Measurements from ENCODE around the gene LBR.

Gene LBR

DNA sequence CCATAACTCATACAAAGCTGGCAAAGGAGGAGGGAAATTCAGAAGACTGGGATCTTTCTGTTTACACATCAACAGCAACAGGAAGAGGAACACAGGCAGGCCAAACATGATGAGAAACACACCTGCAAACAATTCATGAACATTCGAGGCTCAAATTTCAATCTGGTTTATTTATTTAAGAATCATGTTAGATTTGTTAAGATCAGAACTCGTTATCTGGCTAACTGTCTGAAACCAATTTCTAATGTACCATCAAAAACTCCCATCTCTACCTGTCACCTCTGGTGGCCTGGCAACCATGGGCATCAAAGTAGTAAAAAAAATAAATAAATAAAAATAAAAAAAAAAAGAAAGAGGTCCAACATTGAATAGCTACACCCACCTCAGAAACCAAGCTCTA is 9.8 kb downstream of the LBR start:
- no peaks in the 10 kb centered on the region for H3K9me3 ChIP-seq (ENCODE audit: control insufficient read depth, low read length)
- no peaks in the 10 kb centered on the region for H3K4me1 ChIP-seq (ENCODE audit: control insufficient read depth, insufficient read depth, low read length)
- WGBS, 2 experiments, result 83 to 95% methylated on average over 1 to 2 of the region's 2 CpGs
- peaks cover 28% of the 10 kb centered on the region for H3K36me3 ChIP-seq (ENCODE audit: control insufficient read depth, insufficient read depth, low read length)
- no peak overlapping the region for H3K4me3 ChIP-seq (ENCODE audit: insufficient read depth, low read depth, low read length)
- H3K27ac ChIP-seq (ENCODE audit: insufficient read depth, low read depth, low read length, poor library complexity, severe bottlenecking), result no peak overlapping the region
- no peaks in the 10 kb centered on the region for H3K27me3 ChIP-seq (ENCODE audit: control insufficient read depth, insufficient read depth, low read length, poor library complexity, severe bottlenecking)

DNA sequence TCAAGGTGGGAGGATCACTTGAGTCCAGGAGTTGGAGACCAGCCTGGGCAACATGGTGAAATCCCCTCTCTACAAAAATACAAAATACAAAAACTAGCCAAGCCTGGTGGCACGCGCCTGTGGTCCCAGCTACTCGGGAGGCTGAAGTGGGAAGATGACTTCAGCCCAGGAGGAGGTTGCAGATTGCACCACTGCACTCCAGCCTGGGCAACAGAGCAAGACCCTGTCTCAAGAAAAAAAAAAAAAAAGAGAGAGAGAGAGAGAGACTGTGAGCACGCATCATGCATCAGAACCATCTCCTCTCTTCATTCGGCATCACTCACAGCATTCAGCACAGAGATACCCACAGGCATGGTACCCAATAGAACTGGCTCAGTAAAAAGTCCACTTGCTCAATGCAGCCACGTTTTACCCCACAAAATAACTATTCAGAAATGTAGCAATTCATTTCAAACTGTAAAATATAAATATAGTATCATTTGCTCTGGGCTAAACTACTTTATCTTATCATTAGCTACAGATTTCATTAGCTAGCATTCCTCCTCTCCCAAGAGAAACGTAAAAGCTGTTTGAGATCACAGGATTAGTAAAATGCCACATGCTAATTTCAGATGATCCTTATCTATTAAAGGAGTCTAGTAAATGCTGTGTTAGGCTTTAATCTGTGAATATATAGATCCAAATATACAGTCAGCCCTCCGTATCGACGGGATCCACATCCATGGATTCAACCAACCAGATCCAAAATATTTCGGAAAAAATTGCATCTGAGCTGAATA is 11.7 kb downstream of the LBR start:
- H3K4me1 ChIP-seq (ENCODE audit: control insufficient read depth, insufficient read depth, low read length), result no peaks in the 10 kb centered on the region
- H3K36me3 ChIP-seq (ENCODE audit: control insufficient read depth, insufficient read depth, low read length), result peaks cover 36% of the 10 kb centered on the region
- H3K27ac ChIP-seq (ENCODE audit: insufficient read depth, low read depth, low read length, poor library complexity, severe bottlenecking), result no peak overlapping the region
- no peaks in the 10 kb centered on the region for H3K27me3 ChIP-seq (ENCODE audit: control insufficient read depth, insufficient read depth, low read length, poor library complexity, severe bottlenecking)
- H3K4me3 ChIP-seq (ENCODE audit: insufficient read depth, low read depth, low read length), result no peak overlapping the region
- no peaks in the 10 kb centered on the region for H3K9me3 ChIP-seq (ENCODE audit: control insufficient read depth, low read length)
- 92 to 93% methylated on average over 9 to 11 of the region's 11 CpGs for WGBS, 2 experiments

DNA sequence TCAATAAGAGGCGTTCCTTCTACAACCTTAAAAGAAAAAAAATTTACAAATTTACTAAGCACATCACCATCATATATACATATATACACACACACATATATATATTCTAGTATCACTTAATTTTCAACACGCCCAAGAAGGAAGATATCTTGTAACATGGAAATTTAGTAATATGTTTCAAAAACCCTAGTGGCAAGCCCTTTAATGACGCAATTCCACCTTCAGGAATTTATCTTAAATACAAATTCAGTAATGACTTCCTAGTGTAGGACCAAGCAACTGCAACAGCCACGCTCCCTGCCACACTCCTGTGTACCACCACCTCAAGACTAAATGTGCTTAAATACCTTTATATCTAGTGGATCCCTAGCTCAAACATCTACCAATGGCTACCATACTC is 12.5 kb downstream of the LBR start:
- Histone ChIP-seq H3K36me3 (ENCODE audit: control insufficient read depth, insufficient read depth, low read length) (peaks cover 35% of the 10 kb centered on the region), H3K4me1 (ENCODE audit: control insufficient read depth, insufficient read depth, low read length) (no peaks in the 10 kb centered on the region), H3K27ac (ENCODE audit: insufficient read depth, low read depth, low read length, poor library complexity, severe bottlenecking) (no peak overlapping the region), H3K9me3 (ENCODE audit: control insufficient read depth, low read length) (no peaks in the 10 kb centered on the region), H3K27me3 (ENCODE audit: control insufficient read depth, insufficient read depth, low read length, poor library complexity, severe bottlenecking) (no peaks in the 10 kb centered on the region), H3K4me3 (ENCODE audit: insufficient read depth, low read depth, low read length) (no peak overlapping the region)
- 89 to 92% methylated on average over 3 to 4 of the region's 4 CpGs for WGBS, 2 experiments

DNA sequence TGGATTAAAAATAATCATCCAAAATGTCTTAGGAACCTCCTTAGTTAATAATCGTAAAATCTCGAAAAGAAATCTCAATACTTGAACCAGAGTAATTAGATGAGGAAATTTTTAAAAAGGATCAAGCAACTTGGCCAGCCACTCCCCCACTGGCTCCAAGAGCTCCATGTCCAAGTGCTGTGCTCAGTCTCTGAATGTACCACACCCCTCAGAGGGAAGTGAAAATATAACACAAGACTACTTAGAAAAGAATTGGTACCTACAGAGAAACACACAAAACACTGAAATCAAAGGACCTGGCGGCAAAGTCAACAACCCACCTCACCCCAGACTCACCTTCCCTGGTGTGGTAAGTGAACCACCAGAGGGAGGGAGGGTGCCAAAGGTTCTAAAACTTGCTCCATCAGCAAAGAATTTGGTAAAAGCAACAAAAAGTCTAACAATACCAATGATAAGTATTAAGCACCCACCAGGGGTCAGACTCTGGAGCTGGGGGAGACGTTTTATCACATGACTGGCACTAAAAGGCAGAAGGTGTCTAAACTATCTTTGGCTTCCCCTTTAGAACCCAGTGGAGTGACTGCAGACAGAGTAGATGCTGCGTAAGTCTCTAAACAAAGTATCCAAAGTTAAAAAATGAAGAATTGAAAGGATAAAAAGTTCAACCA is 14.0 kb downstream of the LBR start:
- no peaks in the 10 kb centered on the region for H3K4me1 ChIP-seq (ENCODE audit: control insufficient read depth, insufficient read depth, low read length)
- H3K27me3 ChIP-seq (ENCODE audit: control insufficient read depth, insufficient read depth, low read length, poor library complexity, severe bottlenecking), result no peaks in the 10 kb centered on the region
- H3K27ac ChIP-seq (ENCODE audit: insufficient read depth, low read depth, low read length, poor library complexity, severe bottlenecking), result no peak overlapping the region
- H3K36me3 ChIP-seq (ENCODE audit: control insufficient read depth, insufficient read depth, low read length), result peaks cover 22% of the 10 kb centered on the region
- 94 to 98% methylated on average over 4 to 5 of the region's 5 CpGs for WGBS, 2 experiments
- H3K4me3 ChIP-seq (ENCODE audit: insufficient read depth, low read depth, low read length), result no peak overlapping the region
- H3K9me3 ChIP-seq (ENCODE audit: control insufficient read depth, low read length), result no peaks in the 10 kb centered on the region

DNA sequence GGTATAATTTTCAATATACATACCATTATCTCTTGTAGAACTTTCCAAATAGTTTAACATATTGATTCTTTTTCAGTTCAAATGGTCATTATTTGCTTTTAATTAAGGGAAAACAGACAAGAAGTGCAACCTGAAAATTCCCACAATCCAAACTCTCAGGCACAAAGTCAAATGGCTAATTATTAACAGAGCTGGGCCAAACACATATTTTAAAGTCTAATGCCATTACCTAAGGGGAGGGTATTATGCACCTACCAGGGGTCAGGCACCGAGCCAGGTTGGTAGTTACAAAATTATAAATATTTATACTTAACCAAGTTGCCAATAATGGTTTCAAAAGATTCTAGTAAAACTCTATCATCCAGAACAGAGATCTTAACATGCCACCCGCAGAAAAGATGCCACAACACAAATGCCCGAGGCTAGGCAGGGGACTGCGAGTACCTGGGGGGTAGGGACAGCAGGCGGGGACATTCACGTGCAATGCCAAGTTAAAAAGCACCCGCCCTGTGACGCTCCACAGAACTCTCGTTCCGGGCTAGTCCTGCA is 15.0 kb downstream of the LBR start:
- Histone ChIP-seq H3K4me3 (ENCODE audit: insufficient read depth, low read depth, low read length) (no peak overlapping the region), H3K36me3 (ENCODE audit: control insufficient read depth, insufficient read depth, low read length) (peaks cover 17% of the 10 kb centered on the region), H3K4me1 (ENCODE audit: control insufficient read depth, insufficient read depth, low read length) (no peaks in the 10 kb centered on the region), H3K27ac (ENCODE audit: insufficient read depth, low read depth, low read length, poor library complexity, severe bottlenecking) (no peak overlapping the region), H3K9me3 (ENCODE audit: control insufficient read depth, low read length) (no peaks in the 10 kb centered on the region), H3K27me3 (ENCODE audit: control insufficient read depth, insufficient read depth, low read length, poor library complexity, severe bottlenecking) (no peaks in the 10 kb centered on the region)
- whole genome bisulfite sequencing, 2 experiments, result 94 to 97% methylated on average over 9 of the region's 10 CpGs

DNA sequence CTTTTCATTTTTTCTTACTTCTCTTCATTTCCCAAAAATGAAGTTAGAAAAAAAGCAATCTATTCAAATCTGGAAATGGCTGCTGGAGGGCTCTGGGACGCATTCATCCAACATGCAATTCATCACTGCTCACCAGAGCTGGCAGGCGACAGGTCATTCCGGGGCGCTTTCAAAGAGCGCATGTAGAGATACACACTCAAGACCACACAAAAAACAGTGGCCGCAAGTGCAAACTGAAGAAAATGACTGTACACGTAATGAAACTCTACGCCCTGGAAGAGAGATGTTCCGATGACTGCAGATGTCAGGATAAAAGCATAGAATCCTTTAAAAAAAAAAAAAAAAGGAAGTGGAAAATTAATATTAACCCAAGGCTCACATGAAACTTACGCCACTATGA is 15.5 kb downstream of the LBR start:
- H3K27ac ChIP-seq (ENCODE audit: insufficient read depth, low read depth, low read length, poor library complexity, severe bottlenecking), result no peak overlapping the region
- peaks cover 11% of the 10 kb centered on the region for H3K36me3 ChIP-seq (ENCODE audit: control insufficient read depth, insufficient read depth, low read length)
- H3K9me3 ChIP-seq (ENCODE audit: control insufficient read depth, low read length), result no peaks in the 10 kb centered on the region
- no peaks in the 10 kb centered on the region for H3K27me3 ChIP-seq (ENCODE audit: control insufficient read depth, insufficient read depth, low read length, poor library complexity, severe bottlenecking)
- no peak overlapping the region for H3K4me3 ChIP-seq (ENCODE audit: insufficient read depth, low read depth, low read length)
- WGBS, 2 experiments, result 95 to 96% methylated on average over 9 to 10 of the region's 10 CpGs
- H3K4me1 ChIP-seq (ENCODE audit: control insufficient read depth, insufficient read depth, low read length), result no peaks in the 10 kb centered on the region

DNA sequence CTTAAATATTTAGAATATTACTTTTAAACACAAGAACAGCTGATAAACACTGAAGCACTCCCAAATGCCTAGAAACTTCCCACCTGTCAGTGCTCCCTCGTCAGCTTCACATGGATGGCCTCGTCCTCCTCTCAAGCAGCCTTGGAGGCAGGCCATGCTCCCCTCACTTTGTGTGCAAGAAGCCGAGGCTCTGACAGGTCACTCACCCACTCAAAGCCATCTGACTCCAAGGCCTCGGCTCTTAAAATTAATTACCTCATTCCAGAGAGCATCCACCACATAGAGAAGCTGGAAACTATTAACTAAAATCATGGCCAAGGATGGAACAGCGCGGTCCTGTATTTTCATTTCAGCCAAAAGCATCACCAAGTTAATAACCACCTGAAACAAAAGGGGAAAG is 17.8 kb downstream of the LBR start:
- H3K36me3 ChIP-seq (ENCODE audit: control insufficient read depth, insufficient read depth, low read length), result peaks cover 12% of the 10 kb centered on the region
- H3K4me3 ChIP-seq (ENCODE audit: insufficient read depth, low read depth, low read length), result no peak overlapping the region
- H3K27ac ChIP-seq (ENCODE audit: insufficient read depth, low read depth, low read length, poor library complexity, severe bottlenecking), result no peak overlapping the region
- H3K9me3 ChIP-seq (ENCODE audit: control insufficient read depth, low read length), result no peaks in the 10 kb centered on the region
- 87 to 93% methylated on average over 6 of the region's 6 CpGs for WGBS, 2 experiments
- no peaks in the 10 kb centered on the region for H3K27me3 ChIP-seq (ENCODE audit: control insufficient read depth, insufficient read depth, low read length, poor library complexity, severe bottlenecking)
- no peaks in the 10 kb centered on the region for H3K4me1 ChIP-seq (ENCODE audit: control insufficient read depth, insufficient read depth, low read length)

DNA sequence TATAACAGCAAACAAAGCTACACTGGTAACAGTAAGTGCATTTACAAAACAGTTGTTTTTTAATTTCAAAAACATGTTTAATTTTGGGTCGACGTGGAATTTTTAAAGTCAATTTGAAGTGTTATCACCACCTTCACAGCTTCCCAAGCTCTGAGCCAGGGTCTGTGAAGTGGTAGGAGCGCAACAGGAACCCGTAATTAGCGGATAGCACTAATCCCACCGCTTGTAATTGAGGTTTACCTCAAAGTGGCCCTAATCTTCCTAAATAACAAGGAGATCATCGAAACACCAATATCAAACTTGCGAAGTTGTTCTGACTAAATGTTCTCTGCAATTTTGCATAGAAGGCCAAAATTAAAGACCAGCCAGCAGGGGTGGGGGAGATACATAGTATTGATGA is 18.8 kb downstream of the LBR start:
- Histone ChIP-seq H3K27ac (ENCODE audit: insufficient read depth, low read depth, low read length, poor library complexity, severe bottlenecking) (no peak overlapping the region), H3K27me3 (ENCODE audit: control insufficient read depth, insufficient read depth, low read length, poor library complexity, severe bottlenecking) (no peaks in the 10 kb centered on the region), H3K9me3 (ENCODE audit: control insufficient read depth, low read length) (no peaks in the 10 kb centered on the region), H3K36me3 (ENCODE audit: control insufficient read depth, insufficient read depth, low read length) (peaks cover 12% of the 10 kb centered on the region), H3K4me1 (ENCODE audit: control insufficient read depth, insufficient read depth, low read length) (no peaks in the 10 kb centered on the region), H3K4me3 (ENCODE audit: insufficient read depth, low read depth, low read length) (no peak overlapping the region)
- 93% methylated on average over 8 of the region's 8 CpGs for WGBS, 2 experiments

DNA sequence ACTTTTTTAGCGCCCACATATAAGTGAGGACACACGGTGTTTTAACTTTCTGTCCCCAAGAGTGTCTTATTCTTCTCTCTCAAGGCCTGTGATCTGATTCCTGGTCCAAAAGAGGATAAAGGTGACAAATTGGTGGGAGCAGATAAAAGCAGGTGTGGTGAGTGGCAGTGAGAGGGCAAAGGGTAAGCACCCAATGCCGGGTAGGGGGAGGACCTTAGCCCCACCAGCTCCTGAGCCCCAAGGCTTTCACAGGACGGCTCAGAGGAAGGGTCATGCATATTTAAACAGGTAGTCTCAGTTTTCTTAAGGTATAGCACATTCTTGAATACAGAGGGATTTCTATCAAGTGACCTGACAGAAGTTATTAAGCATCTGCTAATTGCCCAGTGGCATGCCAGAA is 19.6 kb downstream of the LBR start:
- Histone ChIP-seq H3K27me3 (ENCODE audit: control insufficient read depth, insufficient read depth, low read length, poor library complexity, severe bottlenecking) (no peaks in the 10 kb centered on the region), H3K9me3 (ENCODE audit: control insufficient read depth, low read length) (no peaks in the 10 kb centered on the region), H3K36me3 (ENCODE audit: control insufficient read depth, insufficient read depth, low read length) (peaks cover 14% of the 10 kb centered on the region), H3K4me1 (ENCODE audit: control insufficient read depth, insufficient read depth, low read length) (no peaks in the 10 kb centered on the region), H3K4me3 (ENCODE audit: insufficient read depth, low read depth, low read length) (no peak overlapping the region), H3K27ac (ENCODE audit: insufficient read depth, low read depth, low read length, poor library complexity, severe bottlenecking) (no peak overlapping the region)
- 82 to 84% methylated on average over 4 of the region's 4 CpGs for WGBS, 2 experiments

DNA sequence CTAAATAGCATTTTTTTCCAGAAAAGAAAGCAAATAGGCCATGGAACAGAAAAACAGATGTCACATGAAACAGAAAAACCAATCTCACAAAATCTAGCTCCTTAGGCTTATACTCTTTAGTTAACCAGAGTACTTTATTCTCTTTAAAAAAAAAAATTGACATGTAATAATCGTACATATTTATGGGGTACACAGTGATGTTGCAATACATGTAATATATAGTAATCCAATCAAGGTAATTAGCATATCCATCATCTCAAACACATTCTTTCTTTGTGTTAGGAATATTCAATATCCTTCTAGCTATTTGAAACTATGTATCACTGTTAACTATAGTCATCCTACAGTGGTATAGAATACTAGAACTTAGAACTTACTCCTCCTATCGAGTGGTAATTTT is 20.1 kb downstream of the LBR start:
- Histone ChIP-seq H3K36me3 (ENCODE audit: control insufficient read depth, insufficient read depth, low read length) (peaks cover 19% of the 10 kb centered on the region), H3K27me3 (ENCODE audit: control insufficient read depth, insufficient read depth, low read length, poor library complexity, severe bottlenecking) (no peaks in the 10 kb centered on the region), H3K4me1 (ENCODE audit: control insufficient read depth, insufficient read depth, low read length) (no peaks in the 10 kb centered on the region), H3K9me3 (ENCODE audit: control insufficient read depth, low read length) (no peaks in the 10 kb centered on the region), H3K27ac (ENCODE audit: insufficient read depth, low read depth, low read length, poor library complexity, severe bottlenecking) (no peak overlapping the region), H3K4me3 (ENCODE audit: insufficient read depth, low read depth, low read length) (no peak overlapping the region)
- 84 to 92% methylated on average over 1 of the region's 2 CpGs for WGBS, 2 experiments

All from ectodermal cell (in vitro differentiated cells).